IPS-18c (cell line): ENCODE results near the gene RNF121.
A peak's percentile ranks its signal among the peaks of the same experiment; 100 is the strongest.

Source experiments
- H3K4me3 ChIP-seq: 2 replicates; pipeline ENCODE4 v1.7.0; 2013; ENCODE audit warnings: low read depth, mild to moderate bottlenecking, low read length, moderate library complexity; ENCODE audit not compliant: insufficient read depth
- H3K9me3 ChIP-seq: one replicate; pipeline ENCODE4 v1.6.1; 2013; ENCODE audit warnings: mild to moderate bottlenecking, low read length, moderate library complexity; ENCODE audit not compliant: control insufficient read depth, insufficient read depth

RNF121 gene

DNA sequence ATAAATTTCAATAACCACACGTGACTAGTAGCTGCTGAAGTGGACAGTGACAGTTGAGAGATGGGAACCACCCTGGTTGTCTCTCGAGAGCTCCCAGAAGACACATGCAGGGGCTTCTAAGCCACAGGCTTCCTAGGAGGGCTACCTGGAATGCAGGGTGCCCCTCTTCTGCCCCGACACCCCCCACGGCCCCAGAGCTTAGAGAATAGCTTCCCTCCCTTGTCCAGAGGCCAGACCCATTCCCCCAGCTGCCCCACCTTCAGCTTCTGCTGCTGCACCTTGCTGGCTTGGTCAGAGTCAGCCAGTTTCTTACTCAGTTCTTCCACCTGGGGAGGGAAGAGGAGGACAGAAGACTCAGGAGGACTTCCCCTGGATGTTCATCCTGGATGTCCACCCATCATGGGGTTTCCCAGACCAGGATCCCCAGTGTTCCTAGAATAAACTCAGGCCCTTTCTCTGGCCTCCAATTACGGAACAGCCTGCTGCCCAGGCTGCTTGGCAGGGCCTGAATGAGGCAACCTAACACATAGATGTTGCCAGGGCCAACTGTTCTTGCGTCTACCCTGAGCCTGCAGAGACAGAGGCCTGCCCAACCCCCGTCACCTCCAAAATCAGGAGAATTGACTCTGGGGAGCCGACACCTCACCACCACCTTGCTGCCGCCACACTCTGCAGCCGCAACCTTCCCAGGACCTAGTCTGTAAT is 81.8 kb downstream of the RNF121 start:
- H3K4me3 ChIP-seq = no peak overlapping the region
- no peaks in the 10 kb centered on the region for H3K9me3 ChIP-seq

DNA sequence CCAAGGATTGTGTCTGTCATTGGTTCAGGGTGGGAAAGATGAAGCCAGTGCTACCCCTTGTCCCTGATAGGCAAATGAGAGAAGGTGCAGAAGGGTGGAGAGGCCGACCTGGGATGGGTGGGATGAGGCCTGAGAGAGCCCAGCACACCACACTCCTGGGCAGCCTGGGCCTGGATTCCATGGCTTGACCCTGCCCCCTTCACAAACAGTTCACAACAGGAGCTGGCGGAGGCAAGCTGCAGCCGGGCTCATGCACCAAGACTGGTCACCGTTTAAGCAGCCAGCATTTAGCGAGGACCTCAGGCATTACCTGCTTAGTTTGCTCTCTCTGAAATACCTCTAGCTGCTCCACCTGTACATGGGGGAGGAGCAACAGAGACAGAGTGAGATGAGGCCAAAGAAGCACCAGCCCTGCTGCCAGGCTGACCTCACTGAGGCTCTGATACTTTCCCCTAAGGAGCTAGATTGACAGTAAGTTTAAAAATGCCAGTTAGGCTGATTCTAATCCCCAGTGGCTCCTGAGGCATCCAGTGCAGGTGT is 83.3 kb downstream of the RNF121 start:
- Histone ChIP-seq H3K9me3 (no peaks in the 10 kb centered on the region), H3K4me3 (no peak overlapping the region)

DNA sequence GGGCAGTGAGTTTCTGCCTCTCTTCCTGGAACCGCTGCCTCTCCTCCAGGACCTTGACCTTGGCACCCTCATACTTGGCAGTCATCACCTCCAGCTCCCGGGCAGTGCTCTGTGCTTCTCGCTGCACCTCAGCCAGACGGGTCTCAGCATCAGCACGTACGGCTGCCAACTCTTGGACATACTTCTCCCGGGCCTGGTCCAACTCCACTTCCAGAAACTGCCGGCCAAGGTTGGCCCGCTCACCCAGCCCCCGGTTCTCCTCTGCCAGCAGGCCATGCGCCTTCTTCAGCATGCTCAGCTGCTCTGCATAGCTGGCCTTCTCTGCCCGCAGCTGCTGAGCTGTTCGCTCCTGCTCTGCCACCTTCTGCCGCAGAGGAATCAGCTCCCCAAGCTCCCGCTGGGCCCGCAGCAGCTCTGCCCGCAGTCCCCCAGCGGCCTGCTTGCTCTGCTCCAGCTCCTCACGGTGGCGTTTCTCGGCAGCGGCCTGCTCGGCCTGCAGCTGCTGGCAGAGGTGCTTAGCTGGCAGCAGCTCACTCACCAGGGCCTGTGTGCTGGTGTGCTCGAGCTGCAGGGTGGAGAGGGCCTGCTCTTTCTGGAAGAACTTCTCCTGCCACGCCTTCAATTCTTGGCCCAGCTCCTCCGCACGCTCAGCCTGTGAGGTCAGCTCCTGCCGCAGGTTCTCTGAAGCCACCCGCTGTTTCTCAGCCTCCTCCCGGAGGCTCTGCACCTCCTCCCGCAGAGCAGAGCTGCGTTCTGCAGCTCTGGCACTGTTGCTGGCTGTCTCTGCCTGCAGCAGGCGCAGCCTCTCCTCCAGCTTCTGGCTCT is 84.3 kb downstream of the RNF121 start:
- H3K4me3 ChIP-seq = no peak overlapping the region

DNA sequence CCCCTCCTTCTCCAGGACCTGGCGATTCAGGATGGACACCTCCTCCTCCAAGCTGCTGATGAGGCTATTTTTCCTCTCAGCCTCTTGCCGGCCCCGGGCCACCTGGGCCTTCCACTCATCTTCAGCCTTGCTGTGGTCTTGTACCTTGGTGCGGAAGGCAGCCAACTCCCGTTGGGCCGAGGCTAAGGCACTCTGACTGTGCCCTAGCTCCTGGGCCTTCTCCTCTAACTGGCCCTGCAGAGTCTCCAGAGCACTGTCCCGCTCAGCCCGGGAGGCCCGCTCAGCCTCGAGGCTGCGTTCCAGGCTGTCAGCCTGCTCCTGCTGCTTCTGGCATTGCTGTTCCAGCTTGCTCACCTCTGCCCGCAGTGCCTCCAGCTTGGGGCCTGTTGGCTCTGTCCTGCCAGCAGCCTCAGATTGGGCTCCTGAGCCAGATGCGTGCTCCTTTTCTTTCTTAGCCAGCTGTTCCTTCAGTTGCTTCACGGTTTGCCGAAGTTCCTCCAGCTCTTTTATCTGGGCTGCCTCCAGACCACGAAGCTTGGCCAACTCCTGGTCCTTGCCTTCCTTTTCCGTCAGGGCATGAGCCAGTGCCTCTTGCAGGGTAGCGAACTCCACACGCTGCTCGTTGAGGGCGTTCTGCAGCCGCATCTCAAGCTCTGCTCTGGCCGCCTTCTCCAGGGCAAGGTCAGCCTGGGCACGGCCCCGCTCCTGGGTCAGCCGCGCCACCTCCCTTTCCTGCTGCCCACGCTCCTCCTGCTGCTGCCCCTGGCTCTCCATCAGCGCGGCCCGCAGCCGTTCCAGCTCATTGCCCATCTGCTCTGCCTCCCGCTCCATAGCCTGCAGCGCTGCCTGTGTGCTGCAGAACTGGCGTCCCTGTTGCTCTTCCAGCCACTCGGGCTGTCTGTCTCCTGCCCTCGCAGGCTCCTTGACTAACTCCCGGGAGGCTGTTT is 85.2 kb downstream of the RNF121 start:
- Histone ChIP-seq H3K9me3 (no peaks in the 10 kb centered on the region), H3K4me3 (no peak overlapping the region)

More for the DNA sequence above, 84.3 kb downstream of the RNF121 start:
- H3K9me3 ChIP-seq = no peaks in the 10 kb centered on the region

DNA sequence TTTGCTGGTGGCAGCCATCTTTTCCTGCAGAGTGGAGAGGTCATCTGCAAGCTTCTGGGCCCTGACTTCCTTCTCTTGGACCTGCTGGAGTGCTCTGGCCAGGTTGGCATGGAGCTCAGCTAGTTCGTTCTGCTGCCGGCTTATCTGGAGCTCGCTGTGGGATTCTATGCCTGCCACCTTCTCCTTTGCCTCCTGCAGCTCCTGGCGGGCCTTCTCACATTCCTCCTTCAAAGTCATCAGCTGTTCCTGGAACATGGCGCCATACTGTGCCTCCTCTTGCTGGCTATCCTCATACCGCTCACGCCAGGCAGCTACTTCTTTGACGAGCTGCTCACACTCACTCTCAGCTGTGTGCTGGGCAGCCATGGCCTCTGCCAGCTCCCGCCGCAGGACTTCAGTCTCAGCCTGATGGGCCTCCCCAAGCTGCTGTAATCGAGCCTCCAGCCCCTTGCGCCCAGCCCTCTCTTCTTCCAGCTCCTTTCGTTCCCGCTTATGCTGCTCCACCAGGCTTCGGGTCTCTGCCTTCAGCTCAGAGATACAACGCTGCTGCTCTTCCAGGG is 86.0 kb downstream of the RNF121 start:
- no peaks in the 10 kb centered on the region for H3K9me3 ChIP-seq
- H3K4me3 ChIP-seq = no peak overlapping the region

DNA sequence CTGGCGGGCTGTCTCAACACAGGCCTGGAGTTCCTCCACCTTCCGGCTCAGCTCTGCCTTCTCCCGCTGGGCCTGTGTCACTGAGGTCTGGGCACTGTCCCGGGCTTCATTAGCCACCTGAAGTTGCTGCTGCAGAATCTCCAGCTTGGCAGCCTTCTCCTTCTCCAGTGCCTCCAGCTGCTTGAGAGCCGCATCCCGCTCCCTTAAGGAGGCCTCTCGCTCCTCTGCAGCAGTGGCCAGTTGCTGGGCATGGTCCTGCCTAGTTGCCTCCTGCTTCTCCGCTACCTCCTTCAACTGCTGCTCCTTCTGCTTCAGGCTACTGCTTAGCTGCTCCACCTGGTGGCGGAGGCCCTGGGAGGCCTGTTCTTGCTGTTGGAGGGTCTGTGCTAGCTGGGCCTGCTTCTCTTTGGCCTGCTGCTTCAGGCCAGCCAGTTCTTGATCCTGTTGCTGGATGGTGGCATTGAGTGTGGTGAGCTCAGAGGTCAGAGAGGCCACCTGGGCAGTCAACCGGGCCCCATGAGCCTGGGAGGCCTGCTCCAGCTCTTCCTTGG is 86.7 kb downstream of the RNF121 start:
- H3K4me3 ChIP-seq = no peak overlapping the region
- H3K9me3 ChIP-seq = no peaks in the 10 kb centered on the region

DNA sequence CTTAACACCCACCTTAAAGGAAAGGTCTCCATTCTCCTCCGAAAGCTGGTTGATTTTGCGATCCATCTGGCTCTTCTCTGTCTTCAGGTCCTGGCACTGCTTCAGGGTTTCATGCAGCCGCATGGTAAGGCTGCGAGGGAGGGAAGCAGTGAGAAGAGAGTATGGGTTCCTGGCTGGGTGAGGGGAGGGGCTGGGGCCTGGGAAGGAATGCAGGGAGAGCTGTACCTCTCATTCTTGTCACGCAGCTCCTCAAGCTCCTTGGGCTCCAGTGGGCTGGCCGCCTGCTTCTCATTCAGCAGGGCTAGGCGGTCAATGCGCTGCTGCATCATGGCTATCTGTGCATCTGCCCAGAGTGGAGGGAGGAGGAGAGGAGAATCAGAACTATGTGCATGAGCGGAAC is 89.3 kb downstream of the RNF121 start:
- Histone ChIP-seq H3K9me3 (no peaks in the 10 kb centered on the region), H3K4me3 (no peak overlapping the region)

DNA sequence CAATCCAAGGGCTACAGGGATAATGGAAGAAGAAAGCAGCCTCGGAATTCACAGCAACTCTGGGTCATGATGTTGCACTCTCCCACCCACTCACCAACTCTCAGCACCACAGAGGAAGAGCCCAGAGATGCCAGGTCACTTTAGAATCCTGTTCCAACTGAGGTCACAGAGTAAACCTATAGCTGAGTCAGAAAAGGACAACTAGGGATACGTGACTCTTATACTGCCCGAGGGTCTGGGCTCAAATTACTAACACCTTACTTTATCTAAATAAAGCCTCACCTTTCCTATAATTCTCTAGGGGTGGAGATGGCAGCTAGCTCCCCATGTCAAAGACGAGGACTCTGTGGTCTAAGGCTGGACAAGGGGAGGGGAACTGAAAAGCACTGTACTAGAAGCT is 94.5 kb downstream of the RNF121 start:
- H3K9me3 ChIP-seq = no peaks in the 10 kb centered on the region
- no peak overlapping the region for H3K4me3 ChIP-seq

DNA sequence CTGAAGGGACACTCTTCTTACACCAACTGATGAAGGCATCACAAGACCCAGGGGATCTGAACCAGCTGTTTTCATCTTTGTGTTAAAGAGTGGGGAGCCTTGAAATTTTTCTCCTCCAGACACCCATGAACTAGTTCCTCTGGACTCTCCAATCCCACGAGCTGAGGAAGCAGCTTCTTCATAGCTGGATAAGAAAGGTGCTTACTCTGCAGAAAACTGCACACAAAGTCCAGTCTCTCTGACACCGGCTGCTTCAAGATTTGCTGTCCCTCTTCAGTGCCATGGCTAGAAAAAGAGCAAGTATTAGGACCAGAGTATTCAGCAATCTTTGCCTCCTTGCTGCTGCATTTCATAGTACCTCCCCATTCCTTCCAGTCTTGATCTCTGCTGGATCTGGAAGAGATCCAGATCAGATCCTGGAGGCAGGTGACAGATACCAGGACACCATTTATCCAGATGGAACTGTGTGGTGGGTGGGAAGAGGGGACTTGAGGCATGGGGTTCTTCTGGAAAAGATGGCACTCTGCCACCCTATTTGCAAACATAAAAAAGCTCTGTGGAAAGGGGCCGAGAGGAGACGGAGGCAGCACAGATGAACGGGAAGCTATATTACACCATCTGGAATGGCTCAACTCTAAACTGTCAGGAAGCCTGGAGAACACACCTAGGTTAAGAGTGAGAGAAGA is 95.4 kb downstream of the RNF121 start:
- H3K9me3 ChIP-seq = no peaks in the 10 kb centered on the region
- no peak overlapping the region for H3K4me3 ChIP-seq

DNA sequence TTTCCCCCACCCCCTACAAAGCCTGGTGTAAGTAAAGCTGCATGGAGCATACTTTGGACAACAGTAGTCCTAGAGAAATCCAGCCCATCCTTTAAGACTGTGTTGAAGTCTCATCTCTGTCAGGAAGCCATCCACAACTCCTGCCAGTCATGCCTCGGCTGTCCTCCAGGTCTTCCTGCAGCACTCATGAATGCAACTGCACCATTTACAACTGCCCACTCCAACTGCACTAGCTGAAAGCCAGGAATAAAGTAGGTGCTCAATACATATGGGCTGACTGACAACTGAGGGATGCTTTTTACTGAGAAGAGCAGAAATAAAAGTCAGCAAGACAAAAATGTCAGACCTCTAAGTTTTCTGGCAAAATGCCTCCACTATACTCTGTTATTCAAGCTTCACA is 97.2 kb downstream of the RNF121 start:
- H3K4me3 ChIP-seq = no peak overlapping the region
- no peaks in the 10 kb centered on the region for H3K9me3 ChIP-seq

DNA sequence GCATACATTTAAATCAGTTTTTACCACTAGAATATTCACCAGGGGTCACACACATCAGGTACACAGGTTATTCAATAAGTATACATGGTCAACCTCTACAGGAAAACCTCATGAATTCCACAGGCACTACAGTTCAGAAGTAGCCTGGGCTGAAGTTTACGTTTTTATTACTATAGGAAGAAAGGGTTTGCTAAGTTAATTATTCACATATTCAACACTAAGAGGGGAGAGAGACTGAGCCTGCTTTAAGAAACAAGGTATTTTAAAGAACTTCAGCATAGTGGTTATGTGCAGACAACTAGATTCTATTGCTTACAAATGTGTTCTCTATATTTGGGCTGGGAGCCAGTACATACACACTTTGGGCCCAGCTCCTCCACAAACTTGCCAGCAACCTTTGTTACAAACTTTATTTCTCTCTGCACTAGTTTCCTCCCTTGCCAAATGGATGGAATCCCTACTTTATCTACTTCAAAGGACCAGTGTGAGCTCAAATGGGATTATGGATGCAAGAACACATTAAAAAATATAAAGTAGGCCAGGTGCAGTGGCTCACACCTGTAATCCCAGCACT is 101.7 kb downstream of the RNF121 start:
- Histone ChIP-seq H3K9me3 (no peaks in the 10 kb centered on the region), H3K4me3 (no peak overlapping the region)

DNA sequence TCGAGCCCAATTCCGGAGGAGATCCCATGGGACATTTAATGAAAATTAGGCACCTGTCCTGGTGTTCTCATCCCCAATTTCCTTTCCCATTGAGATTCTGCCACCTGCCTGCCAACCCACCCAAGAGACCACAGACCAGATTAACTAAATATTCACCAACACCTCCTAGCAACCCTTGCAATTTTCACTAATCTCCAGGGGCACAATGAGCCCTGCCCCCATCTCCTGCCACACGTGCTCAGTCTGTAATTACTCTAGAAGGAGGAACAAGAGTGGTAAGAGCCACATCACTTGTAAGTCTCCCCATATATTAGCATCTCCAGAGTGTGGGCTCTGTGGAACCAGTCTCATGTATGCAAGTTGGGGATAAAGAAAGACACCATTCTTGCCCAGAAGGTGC is 107.8 kb downstream of the RNF121 start:
- Histone ChIP-seq H3K9me3 (no peaks in the 10 kb centered on the region), H3K4me3 (no peak overlapping the region)

DNA sequence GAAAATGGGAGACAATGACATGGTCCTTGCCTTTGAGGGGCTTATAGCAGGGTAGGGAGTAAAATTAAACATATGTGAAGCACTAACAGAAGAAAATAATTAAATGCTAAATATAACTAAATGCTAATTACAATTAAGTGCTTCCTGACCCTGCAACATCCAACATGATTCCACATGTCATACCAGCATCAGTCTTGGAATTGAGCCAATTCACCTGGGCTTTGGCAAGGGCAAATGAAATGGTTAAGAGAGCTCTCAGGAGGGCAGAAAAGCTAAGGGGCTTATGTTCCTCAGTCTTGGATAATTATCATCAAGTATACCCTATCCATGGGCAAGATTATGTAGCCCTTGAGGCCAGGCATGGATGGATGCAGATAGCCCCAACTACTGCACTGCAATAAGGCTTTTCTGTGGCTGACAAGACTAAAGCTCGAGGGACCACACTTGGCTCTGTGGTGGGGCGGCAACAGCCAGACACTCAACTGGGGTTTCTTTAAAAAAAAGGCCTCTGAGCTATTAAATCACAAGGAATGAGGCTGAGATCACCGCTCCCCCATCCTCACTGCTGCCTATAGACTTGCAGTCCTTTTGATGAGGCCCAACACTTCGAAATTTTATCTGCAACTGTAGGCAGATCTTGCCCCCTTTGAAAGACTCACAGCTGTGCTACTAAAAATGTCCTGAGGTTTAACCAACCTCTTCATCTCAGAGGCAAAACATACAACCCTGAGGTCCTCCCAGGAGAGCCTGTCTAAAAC is 108.9 kb downstream of the RNF121 start:
- Histone ChIP-seq H3K9me3 (no peaks in the 10 kb centered on the region), H3K4me3 (no peak overlapping the region)

DNA sequence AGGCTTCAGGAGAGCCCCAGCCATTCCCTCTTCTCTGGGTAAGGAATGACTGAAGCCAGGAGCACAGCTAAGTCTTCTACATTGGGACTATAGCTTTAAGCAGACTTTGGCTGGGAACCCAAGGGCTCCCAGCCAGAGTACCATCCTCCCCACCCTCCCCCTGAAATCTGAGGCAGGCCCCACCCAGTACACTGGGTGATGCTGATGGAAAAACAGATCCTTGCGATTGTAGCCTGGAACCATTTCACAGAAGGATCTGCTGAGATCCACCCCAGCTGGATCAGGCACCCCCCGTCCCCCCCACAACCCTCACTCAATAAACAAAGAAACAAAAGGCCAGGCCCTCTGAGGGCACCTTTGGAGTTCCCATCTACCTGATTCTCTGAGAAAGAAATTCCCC is 109.6 kb downstream of the RNF121 start:
- Histone ChIP-seq H3K9me3 (no peaks in the 10 kb centered on the region), H3K4me3 (peak overlapping the region; percentile 17; the same call in 1 of the 2 replicates)
